NCI-H2029 treated with DMSO at 0.1 percent for 48 hours (cell line): Measurements from ENCODE around the gene MED25.

Source experiments
- DNase-seq: peaks from one replicate; lab custom pipeline; 2025; lab: John Stamatoyannopoulos, UW

MED25 gene

GRCh38 chr19:49799271-49799797 lies 18.8 kb upstream of the MED25 start:
- no peak for DNase-seq

GRCh38 chr19:49799798-49800376 lies 18.2 kb upstream of the MED25 start:
- DNase-seq: no peak

GRCh38 chr19:49800771-49801170 lies 17.3 kb upstream of the MED25 start:
- DNase-seq: no peak

- DNase-seq: no peak
Observed at GRCh38 chr19:49801401-49801888, 16.6 kb upstream of the MED25 start.

- peak; percentile 87 for DNase-seq
Observed at GRCh38 chr19:49801966-49802661, 16.0 kb upstream of the MED25 start.

- DNase-seq: peak; percentile 30
Observed at GRCh38 chr19:49802836-49803528, 15.1 kb upstream of the MED25 start.

- DNase-seq: no peak
Observed at GRCh38 chr19:49803529-49803856, 14.6 kb upstream of the MED25 start.

GRCh38 chr19:49805822-49806619 lies 12.1 kb upstream of the MED25 start:
- DNase-seq: no peak

GRCh38 chr19:49806620-49806959 lies 11.5 kb upstream of the MED25 start:
- no peak for DNase-seq

GRCh38 chr19:49807058-49807903 lies 10.8 kb upstream of the MED25 start:
- DNase-seq: no peak

GRCh38 chr19:49807904-49808675 lies 10.0 kb upstream of the MED25 start:
- DNase-seq: no peak

- DNase-seq: peak; percentile 87
Observed at GRCh38 chr19:49808711-49809159, 9.4 kb upstream of the MED25 start.

GRCh38 chr19:49809160-49809940 lies 8.7 kb upstream of the MED25 start:
- no peak for DNase-seq

- no peak for DNase-seq
Observed at GRCh38 chr19:49809941-49810389, 8.1 kb upstream of the MED25 start.

GRCh38 chr19:49811328-49811727 lies 6.8 kb upstream of the MED25 start:
- no peak for DNase-seq

- no peak for DNase-seq
Observed at GRCh38 chr19:49812452-49812996, 5.6 kb upstream of the MED25 start.

- DNase-seq: peak; percentile 95
Observed at GRCh38 chr19:49812997-49813861, 4.9 kb upstream of the MED25 start, which contains the start of gene FUZ. TSS of gene FUZ (minus strand) at chr19:49813292. CDS start at chr19:49813106, 186 bp downstream.

- DNase-seq: no peak
Observed at GRCh38 chr19:49814010-49814409, 4.1 kb upstream of the MED25 start.
